Upper lobe of left lung (tissue), 6 donors: ENCODE results near the gene SEC14L5. TPM values are rescaled to one million over a fixed set of nuclear protein-coding genes. Genes with fewer than 3 reads are reported as not detected.
A peak's percentile ranks its signal among the peaks of the same experiment; 100 is the strongest.

Source experiments
- ATAC-seq, 2 donors: fragments of 200-7000 bp; cut with Tn5 transposase; one replicate each; pipeline ENCODE4 v1.9.1; 2022; ENCODE audit warnings: mild to moderate bottlenecking in 2 of 2, moderate library complexity in 2 of 2; ENCODE audit not compliant: low FRiP score in 2 of 2
- DNase-seq, 2 donors: peaks; one replicate each; pipeline ENCODE4 v3.0.0-alpha.2; 2019 to 2020
- H3K27ac ChIP-seq, 4 donors: fragments of 200-600 bp; sonication (generic); one replicate each; pipeline ENCODE4 v1.5.1; 2016 to 2019
- H3K27me3 ChIP-seq, 4 donors: fragments of 200-600 bp; sonication (generic); one replicate each; pipeline ENCODE4 v1.5.1; 2017 to 2019
- H3K36me3 ChIP-seq, 4 donors: fragments of 200-600 bp; sonication (generic); one replicate each; pipeline ENCODE4 v1.5.1; 2016 to 2019
- H3K4me1 ChIP-seq, 4 donors: fragments of 200-600 bp; sonication (generic); one replicate each; pipeline ENCODE4 v1.5.1; 2018 to 2019
- H3K4me3 ChIP-seq, 4 donors: fragments of 200-600 bp; sonication (generic); one replicate each; pipeline ENCODE4 v1.5.1; 2017 to 2019; ENCODE audit warnings: mild to moderate bottlenecking in 2 of 4, moderate library complexity in 1 of 4
- H3K9me3 ChIP-seq, 4 donors: fragments of 200-600 bp; sonication (generic); one replicate each; pipeline ENCODE4 v1.5.1; 2018 to 2019
- EP300 ChIP-seq, 4 donors: sonication (generic); formaldehyde crosslinking; IDR thresholded peaks; one replicate each; pipeline ENCODE4 v1.5.1; 2017; ENCODE audit warnings: antibody characterized with exemption in 4 of 4, control low read depth in 2 of 4
- POLR2A ChIP-seq, 4 donors: fragments of 450-650 bp; IDR thresholded peaks; one replicate each; pipeline ENCODE4 v1.5.1; 2016 to 2017; ENCODE audit warnings: antibody characterized with exemption in 4 of 4, mild to moderate bottlenecking in 2 of 4
- POLR2AphosphoS5 ChIP-seq, 2 donors: sonication (generic); formaldehyde crosslinking; IDR thresholded peaks; one replicate each; pipeline ENCODE4 v1.5.1; 2017; ENCODE audit warnings: antibody characterized with exemption in 2 of 2
- WGBS, 2 donors: methylation state at CpG; one replicate each; pipeline ENCODE4 v1.1.5; 2017 to 2018; 5-methylcytosine and 5-hydroxymethylcytosine counted together
- total RNA-seq, 6 donors: library from RNA; depleted of rRNA in 4 of 6; stranded (reverse); fragments of >200 nt in 4 of 6; gene quantifications; one replicate each; pipeline versions ENCODE4 v1.1.0 to v1.2.1, GENCODE V29; 2016 to 2021
- TF ChIP-seq, protein P1 (sequence below), 6 experiments: fragments of 450-650 bp in 4 of 6; fragments of 200-600 bp in 2 of 6; sonication (generic) in 2 of 6; IDR thresholded peaks; one replicate each; pipeline ENCODE4 v1.5.1; 2016 to 2019; ENCODE audit warnings: antibody characterized with exemption in 6 of 6
- donor health status: DM: no; HTN: no; CAD: no; lungs with moderate emphysema.
- donor health status: DM: no; HTN: yes; CAD: no; lungs with severe emphysema.

SEC14L5 gene
- total RNA-seq, 6 donors from 2014 or later, result 0.20 to 1.7 (median 0.49) TPM; not detected in 1

DNA sequence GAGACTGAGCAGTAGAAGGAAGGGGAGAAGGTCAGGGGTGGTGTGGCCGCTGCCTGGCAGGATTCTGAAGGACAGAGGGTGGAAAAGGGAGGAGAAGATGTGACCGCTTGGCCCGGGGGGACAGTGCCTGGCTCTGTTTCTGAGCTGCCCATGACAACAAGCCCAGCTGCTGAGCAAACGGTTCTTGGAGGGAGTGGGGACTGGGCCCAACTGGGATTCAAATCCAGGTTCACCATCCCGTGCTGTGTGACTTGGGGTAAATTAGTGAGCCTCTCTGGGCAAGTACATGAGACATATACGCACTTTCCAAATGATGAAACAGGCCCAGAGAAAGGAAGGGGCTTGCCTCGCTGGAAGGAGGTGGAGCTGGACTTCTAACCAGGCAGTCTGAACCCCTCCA is 23.3 kb downstream of the SEC14L5 start:
- TF ChIP-seq EP300 (IDR thresholded peaks at IDR 0.05), result no peak
- H3K4me3 ChIP-seq, result no peak overlapping the region
- peaks cover 0 to 4% (median 0%) of the 10 kb centered on the region in 4 donors for H3K9me3 ChIP-seq
- H3K36me3 ChIP-seq, result no peaks in the 10 kb centered on the region
- no peaks in the 10 kb centered on the region for H3K27me3 ChIP-seq
- WGBS, 2 donors, result 75 to 84% methylated on average over 6 to 7 of the region's 7 CpGs
- DNase-seq (no peak), ATAC-seq (no peak)
- no peaks in the 10 kb centered on the region for H3K4me1 ChIP-seq
- H3K27ac ChIP-seq, result no peak overlapping the region

DNA sequence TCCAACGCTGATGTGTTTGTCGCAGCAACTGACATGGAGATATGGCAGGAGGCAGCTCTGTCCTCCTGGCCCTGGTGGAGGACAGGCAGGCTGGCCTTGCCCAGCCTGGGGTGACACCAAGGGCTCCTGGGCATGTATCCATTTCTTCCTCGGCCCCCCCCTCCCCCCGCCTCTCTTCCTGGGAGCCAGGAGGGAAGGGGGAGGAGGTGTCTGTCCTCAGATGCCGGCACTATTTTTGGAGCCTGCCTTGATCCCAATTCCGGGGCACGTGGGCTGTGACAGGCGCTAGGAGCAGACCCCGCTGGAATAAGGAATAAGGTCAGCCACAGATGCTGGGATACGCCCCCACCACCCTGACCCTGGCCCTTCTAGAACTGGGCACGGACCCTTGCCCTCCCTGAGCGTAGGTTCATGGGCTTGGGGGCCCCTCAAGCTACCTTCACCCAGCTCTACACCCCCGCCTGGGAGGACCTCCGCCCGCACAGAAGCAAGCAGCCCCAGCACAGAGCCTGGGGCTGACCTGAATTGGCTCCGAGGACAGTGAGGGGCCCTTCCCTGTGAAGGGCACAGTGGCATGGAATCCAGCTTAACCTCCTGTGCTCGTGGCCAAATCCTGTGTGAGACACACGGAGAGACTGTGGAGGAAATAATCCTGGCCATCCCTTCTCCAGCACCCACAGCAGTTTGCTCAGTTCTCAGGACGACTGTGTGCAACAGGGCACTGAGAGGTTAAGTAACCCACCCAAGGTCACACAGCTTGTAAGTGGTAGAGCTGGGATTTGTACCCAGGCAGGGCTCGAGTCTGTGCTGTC is 24.1 kb downstream of the SEC14L5 start:
- TF ChIP-seq EP300 (IDR thresholded peaks at IDR 0.05) (no peak), POLR2AphosphoS5 (IDR thresholded peaks at IDR 0.05) (no peak), POLR2A (IDR thresholded peaks at IDR 0.05) (no peak)
- TF ChIP-seq, protein P1, sequence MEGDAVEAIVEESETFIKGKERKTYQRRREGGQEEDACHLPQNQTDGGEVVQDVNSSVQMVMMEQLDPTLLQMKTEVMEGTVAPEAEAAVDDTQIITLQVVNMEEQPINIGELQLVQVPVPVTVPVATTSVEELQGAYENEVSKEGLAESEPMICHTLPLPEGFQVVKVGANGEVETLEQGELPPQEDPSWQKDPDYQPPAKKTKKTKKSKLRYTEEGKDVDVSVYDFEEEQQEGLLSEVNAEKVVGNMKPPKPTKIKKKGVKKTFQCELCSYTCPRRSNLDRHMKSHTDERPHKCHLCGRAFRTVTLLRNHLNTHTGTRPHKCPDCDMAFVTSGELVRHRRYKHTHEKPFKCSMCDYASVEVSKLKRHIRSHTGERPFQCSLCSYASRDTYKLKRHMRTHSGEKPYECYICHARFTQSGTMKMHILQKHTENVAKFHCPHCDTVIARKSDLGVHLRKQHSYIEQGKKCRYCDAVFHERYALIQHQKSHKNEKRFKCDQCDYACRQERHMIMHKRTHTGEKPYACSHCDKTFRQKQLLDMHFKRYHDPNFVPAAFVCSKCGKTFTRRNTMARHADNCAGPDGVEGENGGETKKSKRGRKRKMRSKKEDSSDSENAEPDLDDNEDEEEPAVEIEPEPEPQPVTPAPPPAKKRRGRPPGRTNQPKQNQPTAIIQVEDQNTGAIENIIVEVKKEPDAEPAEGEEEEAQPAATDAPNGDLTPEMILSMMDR (IDR thresholded peaks at IDR 0.05), result no peak
- H3K36me3 ChIP-seq, result no peaks in the 10 kb centered on the region
- ATAC-seq, result peak; percentile 8 to 64
- H3K4me1 ChIP-seq, result no peaks in the 10 kb centered on the region
- H3K9me3 ChIP-seq, result peaks cover 0 to 4% (median 0%) of the 10 kb centered on the region in 4 donors
- H3K27ac ChIP-seq, result no peak overlapping the region
- 37 to 46% methylated on average over 14 to 18 of the region's 20 CpGs for WGBS, 2 donors
- no peak overlapping the region for H3K4me3 ChIP-seq
- peaks cover 0 to under 1% (median 0%) of the 10 kb centered on the region in 4 donors for H3K27me3 ChIP-seq
- DNase-seq, result no peak

DNA sequence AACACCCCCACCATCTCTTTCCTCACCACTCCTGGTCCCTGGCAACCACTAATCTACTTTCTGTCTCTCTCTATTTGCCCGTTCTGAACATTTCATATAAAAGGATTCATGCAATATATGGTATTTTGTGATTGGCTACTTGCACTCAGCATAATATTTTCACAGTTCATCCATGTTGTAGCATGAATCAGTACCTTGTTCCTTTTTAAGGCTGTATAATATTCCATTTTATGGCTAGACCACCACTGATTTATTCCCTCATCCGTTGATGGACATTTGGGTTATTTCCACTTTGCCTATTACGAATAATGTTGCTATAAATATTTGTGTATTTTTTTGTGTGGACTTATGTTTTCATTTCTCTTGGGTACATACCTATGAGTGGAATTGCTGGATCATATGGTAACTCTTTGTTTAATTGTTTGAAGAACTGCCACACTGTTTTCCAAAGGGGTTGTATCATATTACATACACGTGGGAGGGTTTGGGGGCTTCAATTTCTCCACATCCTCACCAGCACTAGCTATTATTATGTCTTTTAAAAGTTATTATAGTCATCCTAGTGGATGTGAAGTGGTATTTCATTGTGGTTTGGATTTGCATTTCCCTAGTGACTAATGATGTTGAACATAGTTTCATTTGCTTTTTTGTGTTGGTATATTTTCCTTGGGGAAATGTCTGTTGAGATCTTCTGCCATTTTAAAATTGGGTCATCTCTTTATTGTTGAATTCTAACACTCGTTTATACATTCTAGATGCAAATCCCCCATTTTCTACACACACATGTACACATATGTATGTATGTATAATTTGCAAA is 26.3 kb downstream of the SEC14L5 start:
- Histone ChIP-seq H3K27me3 (peaks cover 0 to 17% (median 13%) of the 10 kb centered on the region in 4 donors), H3K4me1 (peaks cover 0 to 10% (median 1%) of the 10 kb centered on the region in 4 donors), H3K27ac (no peak overlapping the region), H3K9me3 (peaks cover 0 to 4% (median 0%) of the 10 kb centered on the region in 4 donors), H3K4me3 (no peak overlapping the region), H3K36me3 (no peaks in the 10 kb centered on the region)
- TF ChIP-seq EP300 (IDR thresholded peaks at IDR 0.05), result no peak
- 72 to 83% methylated on average over 5 of the region's 5 CpGs for WGBS, 2 donors
- DNase-seq (no peak), ATAC-seq (no peak)

DNA sequence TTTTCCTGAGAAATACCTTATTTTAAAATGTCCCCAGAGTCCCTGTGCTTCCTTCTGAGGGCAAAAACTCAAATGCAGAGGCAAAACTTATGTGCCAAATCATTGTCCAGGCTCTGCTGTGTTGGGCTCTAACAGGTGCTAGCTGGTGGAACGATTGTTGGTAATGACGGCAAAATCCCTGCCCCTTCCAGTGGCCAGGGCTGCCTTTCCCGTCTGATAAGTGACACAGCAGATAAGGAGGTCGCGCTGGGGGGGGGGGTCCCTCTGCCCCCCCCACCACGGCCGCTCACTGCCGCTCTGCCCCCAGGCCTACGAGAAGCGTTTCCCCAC is 29.1 kb downstream of the SEC14L5 start:
- H3K9me3 ChIP-seq, result peaks cover 0 to 4% (median 0%) of the 10 kb centered on the region in 4 donors
- H3K27ac ChIP-seq, result no peak overlapping the region

DNA sequence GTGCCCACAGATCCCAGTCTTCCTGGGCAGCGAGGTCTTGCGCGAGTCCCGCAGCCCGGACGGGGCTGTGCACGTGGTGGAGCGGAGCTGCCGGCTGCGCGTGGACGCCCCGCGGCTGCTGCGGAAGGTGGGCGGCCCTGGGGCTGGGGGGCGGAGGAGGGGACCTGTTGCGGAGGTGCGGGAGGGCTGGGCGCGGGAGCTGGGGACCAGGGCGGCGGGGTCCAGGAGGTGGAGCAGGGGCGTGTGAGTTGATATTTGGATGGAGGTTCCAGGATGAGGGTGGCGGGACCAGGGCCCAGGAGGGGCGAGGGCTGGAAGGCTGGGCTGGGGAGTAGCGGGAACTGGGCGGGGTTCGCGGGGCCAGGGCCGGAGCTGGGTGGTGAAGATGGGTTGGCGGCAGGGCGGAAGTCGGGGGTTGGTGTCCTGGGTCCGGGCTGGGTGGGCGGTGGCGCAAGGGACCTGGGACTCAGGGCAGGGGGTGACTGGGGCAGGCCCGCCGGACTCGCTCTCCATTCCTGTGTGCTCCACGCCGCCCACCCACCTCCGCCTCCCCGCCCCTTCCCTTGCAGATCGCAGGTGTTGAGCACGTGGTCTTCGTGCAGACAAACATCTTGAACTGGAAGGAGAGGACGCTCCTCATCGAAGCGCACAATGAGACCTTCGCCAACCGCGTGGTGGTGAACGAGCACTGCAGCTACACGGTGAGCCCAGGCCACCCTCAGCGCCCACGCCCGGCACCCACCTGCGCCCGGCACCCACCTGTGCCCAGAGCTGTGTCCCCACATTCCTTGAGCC is 29.6 kb downstream of the SEC14L5 start:
- Histone ChIP-seq H3K9me3 (peaks cover 0 to 4% (median 0%) of the 10 kb centered on the region in 4 donors), H3K4me3 (no peak overlapping the region), H3K36me3 (no peaks in the 10 kb centered on the region), H3K27ac (no peak overlapping the region), H3K27me3 (peaks cover 0 to 17% (median 13%) of the 10 kb centered on the region in 4 donors), H3K4me1 (peaks cover 0 to 10% (median 1%) of the 10 kb centered on the region in 4 donors)
- 8 to 14% methylated on average over 13 to 56 of the region's 60 CpGs for WGBS, 2 donors
- TF ChIP-seq POLR2A (IDR thresholded peaks at IDR 0.05), result no peak
- ATAC-seq (peak in 1 of 2 donors; percentile 21), DNase-seq (peak in 1 of 2 donors; percentile 75)

More for the DNA sequence above, 29.1 kb downstream of the SEC14L5 start:
- Histone ChIP-seq H3K27me3 (peaks cover 0 to 17% (median 13%) of the 10 kb centered on the region in 4 donors), H3K36me3 (no peaks in the 10 kb centered on the region), H3K4me3 (no peak overlapping the region), H3K4me1 (peaks cover 0 to 10% (median 1%) of the 10 kb centered on the region in 4 donors)
- no peak for DNase-seq
- ATAC-seq, result no peak
- TF ChIP-seq POLR2AphosphoS5 (IDR thresholded peaks at IDR 0.05) (no peak), POLR2A (IDR thresholded peaks at IDR 0.05) (no peak)
- TF ChIP-seq, protein P1 (IDR thresholded peaks at IDR 0.05), result no peak
- 4 to 12% methylated on average over 3 to 9 of the region's 10 CpGs for WGBS, 2 donors
